Activated CD4-positive, alpha-beta T cell treated with anti-CD3 and anti-CD28 coated beads, Interleukin-2, amount 50 U/mL, for 1 hour (primary cell): ENCODE data around the gene LRRC41.
"Not testable (repeated sequence)": the region's sequence is repeated elsewhere in the genome, so short reads cannot be mapped to it uniquely, and the experiment has no call there.

Experiments used
- DNase-seq: peaks from one replicate; pipeline ENCODE4 v3.0.0-alpha.2; 2020

Gene LRRC41

DNA sequence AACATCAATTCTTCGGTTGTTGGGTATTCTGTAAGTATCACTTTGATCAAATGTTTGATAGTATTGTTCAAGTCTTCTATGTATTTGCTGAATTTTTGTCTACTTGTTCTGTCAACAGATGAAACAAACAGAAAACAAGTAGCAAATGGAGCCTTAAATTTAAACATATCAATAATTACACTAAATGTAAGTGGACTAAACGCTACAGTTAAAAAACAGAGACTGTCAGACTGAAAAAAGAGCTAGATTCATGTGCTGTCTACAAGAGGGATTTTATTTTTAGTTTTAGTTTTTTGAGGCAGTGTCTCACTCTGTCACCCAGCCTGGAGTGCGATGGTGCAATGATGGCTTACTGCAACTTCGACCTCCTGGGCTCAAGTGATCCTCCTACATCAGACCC lies 66.5 kb downstream of the LRRC41 start:
- no peak for DNase-seq

DNA sequence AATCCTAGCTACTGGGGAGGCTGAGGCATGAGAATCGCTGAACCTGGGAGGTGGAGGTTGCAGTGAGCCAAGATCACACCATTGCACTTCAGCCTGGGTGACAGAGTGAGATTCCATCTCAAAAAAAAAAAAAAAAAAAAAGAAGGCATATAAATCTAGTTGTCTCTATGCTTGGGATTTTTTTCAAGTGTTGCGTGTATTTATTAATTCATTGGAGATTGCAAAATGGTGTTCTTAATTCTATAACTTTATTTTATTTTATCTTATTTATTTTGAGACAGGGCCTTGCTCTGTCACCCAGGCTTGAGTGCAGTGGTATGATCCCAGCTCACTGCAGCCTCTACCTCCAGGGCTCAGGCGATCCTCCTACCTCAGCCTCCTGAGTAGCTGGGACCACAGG lies 72.2 kb downstream of the LRRC41 start:
- DNase-seq = not testable (repeated sequence)
